ENCODE measurements around the gene HS6ST1. TPM values are rescaled to one million over a fixed set of nuclear protein-coding genes. Genes with fewer than 3 reads are reported as not detected.
"Not testable (repeated sequence)": the region's sequence is repeated elsewhere in the genome, so short reads cannot be mapped to it uniquely, and the experiment has no call there.

The HS6ST1 gene
- total RNA-seq, 1 donor from 2014 or later = 85.5 TPM

DNA sequence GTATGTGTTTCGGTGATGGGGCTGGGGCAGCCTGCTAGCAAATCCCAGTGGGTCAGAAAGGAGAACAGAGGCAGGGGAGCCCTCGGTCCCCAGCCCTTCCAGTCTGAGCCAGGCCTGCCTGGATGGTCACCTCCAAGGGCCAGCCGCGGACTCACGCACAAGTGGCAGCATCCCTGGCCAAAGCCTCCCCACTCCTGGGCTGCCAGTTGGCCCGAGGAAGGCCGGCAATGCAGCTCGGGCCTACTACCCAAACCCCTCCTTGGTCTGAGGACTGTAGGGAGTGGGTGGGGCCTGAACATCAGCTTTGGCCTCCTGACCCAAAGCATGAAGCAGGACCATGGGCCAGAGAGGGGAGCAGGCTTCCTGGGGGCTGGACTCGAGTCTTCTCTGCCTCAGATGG lies 51.5 kb downstream of the HS6ST1 start:
- DNase-seq = not testable (repeated sequence)

DNA sequence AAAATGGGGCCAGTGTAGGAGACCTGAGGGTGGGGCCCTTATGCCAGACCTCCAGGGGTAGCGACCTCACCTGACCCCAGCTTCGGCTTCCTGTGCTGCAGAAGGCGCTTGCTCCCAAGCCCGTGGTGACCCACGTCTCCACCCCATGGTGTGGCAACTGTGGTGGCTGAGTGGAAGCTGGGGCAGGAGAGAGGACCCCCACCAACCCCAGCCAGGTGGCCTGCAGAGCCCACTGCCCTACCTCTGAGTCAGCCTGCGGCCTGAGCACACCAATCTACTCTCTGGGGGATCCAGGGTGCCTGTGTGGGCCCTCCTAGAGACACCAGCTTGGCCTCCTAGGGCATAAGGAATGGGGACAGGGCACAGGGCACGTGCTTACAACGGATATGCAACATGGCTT lies 52.2 kb downstream of the HS6ST1 start:
- not testable (repeated sequence) for DNase-seq

DNA sequence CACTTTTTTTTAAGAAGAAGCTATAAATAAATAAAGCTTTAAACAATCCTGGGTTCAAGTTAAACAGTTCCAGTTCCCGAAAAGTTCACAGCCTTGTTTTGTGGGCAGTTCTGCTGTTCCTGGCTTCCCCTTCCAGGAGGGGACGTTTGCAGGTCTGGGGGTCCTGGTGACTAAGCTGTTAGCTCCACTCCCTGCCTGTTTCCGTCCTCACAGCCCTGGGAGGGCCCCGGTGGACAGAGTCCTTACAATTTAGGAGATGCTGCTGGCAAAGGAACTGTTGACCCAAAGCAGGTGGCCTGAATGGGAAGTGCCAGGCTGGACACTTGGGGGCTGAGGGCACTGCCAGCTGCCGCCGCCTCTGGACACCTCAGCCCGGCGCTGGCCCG lies 53.1 kb downstream of the HS6ST1 start:
- not testable (repeated sequence) for DNase-seq

DNA sequence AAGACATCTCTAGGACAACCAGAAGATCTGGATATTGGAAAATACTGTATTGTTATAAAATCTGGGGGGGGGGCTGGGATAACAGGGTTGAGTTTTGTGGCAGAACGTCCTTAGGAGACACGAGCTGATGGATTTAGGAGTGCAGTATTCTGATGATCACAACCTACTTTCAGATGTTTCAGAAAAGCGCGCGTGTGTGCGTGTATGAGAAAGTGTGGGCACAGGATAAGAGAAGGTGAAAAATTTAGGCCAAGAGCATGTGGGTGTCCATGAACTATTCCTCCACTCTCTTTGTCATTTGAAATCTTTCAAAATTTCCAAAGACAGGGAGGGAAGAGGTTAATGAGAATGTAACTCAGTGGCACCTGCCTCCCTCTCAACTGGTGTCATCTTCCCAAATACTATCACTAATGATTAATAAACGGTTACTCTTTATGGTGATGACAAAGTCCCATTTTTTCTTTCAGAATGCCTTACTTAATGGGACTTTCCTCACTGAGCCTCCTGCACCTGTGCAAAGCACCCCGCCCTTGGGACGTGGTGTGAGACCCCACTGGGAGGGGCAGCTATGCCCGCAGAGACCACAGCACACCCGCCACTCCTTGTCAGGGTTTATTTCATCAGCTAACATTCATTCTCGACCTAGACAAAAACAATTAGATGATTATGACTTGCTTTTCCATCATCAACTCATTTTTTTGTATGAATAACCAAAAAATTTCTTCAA lies 53.6 kb downstream of the HS6ST1 start:
- DNase-seq = no peak

DNA sequence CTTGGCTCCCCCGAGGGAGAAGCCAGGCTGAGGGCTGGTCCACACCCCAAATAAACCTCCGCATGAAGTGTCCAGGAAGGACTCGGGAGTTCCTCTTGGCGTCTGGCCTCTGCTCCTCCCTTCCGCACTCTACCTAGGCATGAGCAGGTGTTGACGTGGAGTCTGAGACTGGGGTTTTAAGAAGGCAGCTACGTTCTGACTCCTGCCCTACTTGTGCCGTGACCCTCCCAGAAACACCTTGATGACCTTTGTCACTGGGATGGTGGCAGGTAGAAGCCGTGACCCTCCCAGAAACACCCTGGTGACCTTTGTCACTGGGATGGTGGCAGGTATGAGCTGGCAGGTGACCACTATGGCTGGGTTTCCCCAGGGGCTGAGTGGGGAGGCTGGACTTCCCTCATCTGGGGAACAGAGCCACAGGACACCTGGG lies 54.8 kb downstream of the HS6ST1 start:
- DNase-seq = no peak

DNA sequence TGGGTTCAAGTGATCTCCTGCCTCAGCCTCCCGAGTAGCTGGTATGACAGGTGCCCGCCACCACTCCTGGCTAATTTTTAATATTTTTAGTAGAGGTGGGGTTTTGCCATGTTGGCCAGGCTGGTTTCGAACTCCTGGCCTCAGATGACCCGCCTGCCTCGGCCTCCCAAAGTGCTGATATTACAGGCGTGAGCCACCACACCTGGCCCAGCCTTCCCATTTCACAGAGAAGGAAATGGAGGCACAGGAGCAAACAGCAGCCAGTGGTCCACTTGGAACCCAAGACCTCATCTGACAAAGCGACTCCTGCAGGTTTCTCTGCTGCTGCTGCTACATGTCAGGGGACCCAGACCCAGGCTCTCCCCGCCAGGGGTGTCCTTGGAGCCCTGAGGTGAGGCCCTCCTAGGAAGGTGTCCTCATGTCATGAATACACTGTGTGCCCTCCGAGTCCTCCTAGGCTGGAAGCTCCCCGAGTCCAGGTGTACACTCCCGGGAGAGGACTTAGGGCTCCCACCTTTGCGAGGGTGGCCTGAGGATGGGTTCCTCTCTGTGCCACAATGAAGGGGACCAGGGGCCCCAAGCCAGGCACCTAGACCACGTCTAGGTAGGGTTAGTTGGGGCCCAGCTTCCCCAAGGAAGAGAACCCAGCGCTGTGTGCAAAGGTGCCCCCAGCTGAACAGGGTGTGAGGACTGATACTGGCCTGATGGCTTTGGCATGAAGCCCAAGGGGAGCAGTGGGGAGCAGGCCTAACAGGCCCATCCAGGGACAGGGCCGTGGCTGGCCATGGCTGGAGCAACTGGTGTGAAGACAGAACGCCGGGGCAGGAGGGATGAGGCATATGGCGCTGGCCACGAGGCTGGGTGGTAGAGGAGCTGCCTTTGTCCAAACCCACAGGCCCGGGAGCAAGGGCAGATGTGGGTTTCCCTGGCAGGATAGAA lies 56.1 kb downstream of the HS6ST1 start:
- no peak for DNase-seq

DNA sequence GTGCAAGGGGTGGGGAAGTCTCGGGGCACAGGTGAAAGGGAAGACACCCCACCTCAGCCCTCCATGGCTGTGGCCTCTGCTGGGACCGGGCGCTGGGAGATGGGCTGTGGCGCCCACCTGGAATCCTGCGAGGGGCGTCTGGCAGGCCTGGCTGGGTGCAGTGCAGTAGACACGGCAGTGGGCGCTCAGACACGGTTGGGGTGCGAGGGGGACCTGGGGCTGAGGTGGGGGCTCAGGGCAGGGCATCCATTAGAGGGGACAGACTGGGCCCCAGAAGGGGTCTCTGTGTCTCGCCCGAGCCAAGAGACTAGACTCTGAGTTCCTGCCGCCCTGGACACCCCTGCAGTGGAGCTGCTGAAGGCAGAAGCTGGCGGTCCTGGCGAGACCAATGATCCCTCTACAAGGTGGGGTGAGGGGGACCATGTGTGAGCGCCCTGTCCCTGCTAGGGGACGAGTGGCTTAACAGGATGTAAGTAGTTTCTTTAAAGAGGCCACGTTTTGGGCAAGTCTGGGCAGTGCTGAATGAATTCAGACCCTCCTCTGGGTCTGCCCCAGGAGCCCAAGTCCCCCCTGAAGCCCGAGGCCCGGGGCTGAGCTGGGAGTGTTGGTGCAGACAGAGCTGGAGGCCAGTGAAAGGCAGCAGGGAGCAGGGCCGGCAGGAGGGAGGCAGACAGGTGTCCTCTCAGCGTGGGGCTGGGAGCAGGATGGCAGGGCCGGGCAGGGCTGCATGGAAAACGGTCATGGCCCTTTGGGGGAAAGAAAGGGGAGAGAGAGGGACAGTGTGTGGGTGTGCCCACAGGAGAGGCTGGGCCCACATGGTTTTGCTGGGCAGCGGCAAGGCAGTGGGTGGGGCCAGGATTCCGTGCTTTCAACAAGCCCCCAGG lies 57.2 kb downstream of the HS6ST1 start:
- DNase-seq = no peak

DNA sequence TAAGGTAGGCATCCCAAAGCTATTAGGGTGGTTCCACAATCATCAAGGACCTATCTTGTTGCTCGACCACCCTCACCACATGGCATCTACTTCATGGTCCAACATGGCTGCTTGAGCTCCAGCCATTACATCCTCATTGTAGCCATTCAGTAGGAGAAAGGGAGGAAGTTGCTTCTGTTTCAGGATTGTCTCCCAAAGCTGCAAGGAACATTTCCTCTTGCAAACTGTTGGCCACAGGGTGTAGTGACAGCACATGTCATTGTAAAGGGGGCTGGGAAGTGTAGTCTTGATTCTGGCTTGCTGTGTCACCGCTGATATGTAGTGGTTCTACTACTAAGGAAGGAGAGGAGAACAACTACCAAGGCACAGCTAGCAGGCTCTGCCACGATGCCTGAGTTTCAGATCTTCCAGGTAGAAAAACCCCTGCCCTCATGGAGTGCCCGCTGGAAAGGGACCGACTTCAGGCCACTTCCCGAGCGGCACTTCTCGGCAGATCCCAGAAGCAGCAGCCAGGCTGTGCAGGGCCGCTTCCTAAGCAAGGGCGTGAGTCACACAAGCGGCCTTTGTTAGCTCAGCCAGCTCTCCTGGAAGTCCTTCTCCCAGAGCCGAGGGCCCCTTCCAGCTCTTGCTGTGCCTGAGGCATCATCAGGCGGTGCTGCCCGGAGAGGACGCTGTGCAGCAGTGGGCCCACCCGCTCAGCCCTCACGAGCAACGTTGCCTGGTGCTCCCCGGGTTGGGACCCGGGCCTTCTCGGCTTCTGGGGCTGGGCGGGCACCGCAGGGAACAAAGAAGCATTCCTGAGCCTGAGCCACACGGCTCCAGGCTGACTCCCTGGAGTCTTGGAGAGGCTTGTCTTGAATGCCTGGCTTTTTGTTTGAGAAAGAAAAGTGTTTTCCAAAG lies 58.2 kb downstream of the HS6ST1 start:
- DNase-seq = peak; percentile 52

DNA sequence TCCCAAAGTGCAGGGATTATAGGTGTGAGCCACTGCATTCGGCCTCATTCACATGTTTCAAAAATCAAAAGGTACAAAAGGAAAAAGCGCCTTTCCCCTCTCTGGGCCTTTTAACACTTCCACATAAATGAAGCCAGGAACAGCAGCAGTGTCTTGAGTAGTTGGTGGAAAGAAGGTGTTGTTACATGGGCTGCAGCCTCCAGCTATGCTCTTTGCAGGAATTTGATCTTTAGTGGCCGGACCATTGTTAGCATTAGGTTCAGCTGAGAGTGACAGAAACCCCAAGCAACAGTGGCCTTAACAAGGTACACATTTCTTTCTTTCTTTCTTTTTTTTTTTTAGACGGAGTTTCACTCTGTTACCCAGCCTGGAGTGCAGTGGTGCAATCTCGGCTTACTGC lies 59.1 kb downstream of the HS6ST1 start:
- no peak for DNase-seq

DNA sequence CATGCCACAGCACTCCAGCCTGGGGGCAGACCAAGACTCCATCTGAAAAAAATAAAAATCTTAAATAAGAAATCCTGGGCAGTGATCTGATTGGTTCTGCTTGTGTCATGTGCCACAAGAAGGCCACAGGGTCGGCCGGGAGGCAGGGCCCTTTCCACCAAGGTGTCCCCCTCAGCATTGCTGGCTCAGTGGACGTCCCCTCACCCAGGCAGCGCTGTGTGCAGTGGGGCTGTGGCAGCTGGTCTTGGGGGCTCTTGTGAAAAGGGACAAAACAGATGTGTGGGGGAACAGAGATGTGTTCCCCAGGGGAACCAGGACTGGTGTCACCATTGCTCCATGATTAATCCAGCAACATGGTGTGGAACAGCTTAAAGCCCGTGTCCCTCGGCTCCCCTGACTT lies 60.5 kb downstream of the HS6ST1 start:
- no peak for DNase-seq

DNA sequence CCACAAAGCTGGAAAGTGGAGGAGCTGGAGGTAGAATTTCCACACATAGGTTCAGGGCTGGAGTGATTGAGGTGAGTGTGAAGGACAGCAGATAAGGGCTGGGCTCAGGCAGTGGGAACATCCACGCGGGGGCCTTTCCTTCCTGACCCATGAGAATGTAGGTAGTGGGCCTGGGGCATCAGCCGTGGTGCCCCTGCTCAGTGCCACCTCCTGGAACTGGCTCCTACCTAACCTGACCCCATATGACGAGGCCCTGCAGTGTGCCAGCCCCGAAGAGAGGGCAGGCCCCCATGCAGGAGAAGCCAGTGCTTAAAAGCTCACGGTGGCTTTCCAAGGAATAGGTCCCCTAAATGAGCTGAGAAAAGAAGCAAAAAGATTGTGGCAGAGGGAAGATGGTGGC lies 66.2 kb downstream of the HS6ST1 start:
- no peak for DNase-seq

DNA sequence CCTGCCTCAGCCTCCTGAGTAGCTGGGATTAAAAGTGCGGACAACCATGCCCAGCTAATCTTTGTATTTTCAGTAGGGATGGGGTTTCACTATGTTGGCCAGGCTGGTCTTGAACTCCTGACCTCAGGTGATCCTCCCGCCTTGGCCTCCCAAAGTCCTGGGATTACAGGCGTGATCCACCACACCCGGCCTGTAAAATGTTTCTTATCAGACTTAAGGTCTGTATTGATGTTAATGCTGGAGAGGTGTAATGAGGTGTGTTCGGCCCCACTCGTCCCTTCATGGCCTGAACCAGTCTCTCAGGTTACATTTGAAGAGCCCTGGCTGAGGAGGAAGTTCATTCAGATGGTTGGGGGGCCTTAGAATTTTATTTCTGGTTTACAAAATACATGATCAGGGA lies 66.6 kb downstream of the HS6ST1 start:
- not testable (repeated sequence) for DNase-seq

DNA sequence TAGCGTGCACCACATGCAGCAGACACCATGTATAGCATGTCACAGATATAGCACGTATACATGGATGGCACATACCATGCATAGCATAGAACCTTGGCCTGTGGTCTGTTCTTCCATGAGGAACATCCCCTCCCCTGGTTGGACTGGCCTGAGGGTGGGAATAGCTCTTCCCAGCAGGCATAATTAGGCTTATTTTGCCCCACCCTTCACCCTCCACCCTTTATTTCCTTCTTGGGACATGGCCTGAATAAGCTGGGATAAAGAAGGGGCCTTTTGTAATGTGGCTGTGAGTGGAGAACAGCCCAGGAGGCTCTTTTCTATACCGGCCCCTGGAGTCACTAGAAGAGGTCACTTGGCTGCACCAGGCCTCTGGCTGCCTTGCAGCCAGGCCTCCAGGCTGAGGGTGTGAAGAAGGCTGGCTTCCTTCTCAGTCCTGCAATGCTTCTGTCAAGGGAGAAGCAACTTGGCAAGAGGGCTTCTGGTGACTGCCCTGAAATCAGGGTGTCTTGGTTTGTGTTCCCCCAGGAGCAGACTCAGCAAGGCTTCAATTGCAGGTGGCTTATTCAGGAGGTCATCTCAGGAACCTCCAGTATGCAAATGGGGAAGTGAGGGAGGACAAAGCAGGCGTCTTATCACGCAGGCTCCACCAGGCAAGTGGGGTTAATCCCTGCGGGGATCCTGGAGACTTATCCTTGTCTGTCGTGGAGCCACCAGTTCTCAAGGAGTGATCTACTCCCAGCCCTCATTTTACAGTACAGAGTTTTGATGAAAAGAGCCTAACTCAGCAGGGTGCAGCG lies 68.2 kb downstream of the HS6ST1 start:
- no peak for DNase-seq

DNA sequence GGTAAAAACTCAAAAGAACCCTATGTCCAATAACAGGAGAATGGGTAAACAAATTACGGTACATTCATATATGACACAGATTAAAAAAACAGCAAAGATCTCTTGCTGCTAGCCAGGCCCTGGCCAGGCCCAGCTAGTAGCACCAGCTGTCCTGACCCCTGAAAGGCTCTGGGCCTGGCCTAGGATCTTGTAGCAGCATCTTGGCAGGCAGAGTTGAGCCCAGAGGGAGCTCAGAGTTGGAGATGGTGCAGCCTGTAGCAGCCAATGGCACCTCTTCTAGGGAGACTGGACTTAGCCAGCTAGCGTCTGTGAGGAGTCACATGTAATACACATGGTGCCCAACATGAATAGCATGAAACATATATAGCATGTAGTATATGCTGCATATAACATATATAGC lies 69.1 kb downstream of the HS6ST1 start:
- no peak for DNase-seq

DNA sequence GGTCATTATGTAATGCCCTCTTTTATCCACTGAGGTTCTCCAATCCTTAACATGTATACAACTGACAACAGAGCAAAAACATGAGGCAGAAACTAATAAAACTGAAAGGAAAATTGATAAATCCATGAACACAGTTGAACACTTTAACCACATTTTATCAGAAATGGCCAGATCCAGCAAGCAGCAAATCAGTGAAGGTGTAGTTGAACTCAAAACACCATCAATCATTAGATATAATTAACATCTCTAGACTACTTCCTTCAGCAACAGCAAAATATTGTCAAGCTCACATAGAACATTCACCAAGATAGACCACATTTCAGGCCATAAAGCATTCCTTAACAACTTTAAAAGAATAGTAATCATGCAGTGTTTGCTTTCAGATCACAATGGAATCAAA lies 72.9 kb downstream of the HS6ST1 start:
- no peak for DNase-seq

DNA sequence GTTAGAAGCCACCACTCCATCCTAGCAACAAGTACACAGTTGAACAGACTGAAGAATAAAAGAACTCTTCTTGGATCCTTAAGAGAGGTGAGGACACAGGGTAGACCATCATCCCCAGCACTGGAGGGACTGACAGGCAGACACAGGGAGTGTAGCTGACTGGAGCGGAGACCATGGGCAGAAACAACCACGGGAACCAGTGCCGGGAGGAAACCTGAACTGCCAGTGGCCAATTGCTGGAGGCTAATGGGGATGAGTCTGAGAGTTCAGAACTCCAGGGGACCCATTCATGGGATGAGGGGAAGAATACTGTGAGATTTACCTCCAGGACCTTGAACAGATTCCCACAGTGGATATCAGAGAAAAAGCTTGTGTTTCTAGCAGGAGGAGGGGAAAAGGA lies 76.8 kb downstream of the HS6ST1 start:
- no peak for DNase-seq

DNA sequence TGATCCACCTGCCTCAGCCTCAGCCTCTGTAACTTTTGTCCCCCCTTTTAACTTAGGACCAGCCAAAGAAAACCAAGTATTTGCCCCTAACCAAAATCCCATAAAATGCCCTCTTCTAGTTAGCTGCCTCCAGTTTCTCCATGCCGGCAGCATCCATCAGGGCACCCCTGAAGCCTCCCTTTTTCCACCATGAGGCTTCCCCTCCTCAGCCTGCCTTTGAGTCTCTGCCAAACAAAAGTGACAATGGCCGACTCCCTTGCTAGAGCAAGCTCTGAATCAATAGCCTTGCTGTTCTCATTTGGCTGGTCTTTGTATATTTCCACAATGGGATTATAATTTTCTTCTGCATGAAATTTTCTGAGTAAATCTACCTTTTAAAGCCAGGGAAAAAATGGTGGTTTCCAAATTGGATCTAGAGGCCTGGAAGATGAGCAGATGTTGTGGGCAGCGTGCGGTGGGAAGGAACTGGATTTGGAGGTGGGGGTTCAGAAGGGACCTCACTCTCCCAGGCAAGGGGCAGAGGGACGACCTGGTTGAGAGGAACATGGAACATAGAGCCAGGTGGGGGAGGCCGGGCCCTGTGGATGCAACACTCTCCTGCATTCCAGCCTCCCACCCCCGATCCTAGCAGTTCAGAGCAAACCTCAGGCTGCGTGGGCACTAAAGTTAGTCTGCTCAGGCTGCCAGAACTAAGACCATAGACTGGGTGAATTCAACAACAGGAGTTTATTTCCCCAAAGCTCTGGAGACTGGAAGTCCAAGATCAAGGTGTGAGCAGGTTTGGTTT lies 80.6 kb downstream of the HS6ST1 start:
- peak; percentile 22 for DNase-seq

DNA sequence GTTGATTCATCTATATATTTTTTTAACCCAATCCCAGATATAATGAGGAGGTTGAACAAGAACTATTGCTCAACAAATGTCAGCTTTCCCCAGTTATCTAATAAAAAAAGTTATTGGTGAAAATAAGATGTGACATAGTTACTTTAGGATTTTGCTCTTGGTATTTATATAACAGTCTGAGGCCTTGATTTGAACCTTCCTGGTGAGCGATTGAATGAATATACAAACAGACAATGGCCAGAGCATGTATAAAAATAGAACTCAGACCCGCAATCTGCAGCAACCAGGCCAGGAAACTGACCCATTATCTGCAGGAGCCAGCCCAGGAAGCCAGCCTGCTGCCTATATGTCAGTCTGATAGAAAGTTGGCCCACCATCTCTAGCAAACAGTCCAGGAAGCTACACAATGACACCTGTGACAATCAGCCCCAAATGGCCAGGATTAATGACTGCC lies 81.6 kb downstream of the HS6ST1 start:
- no peak for DNase-seq

DNA sequence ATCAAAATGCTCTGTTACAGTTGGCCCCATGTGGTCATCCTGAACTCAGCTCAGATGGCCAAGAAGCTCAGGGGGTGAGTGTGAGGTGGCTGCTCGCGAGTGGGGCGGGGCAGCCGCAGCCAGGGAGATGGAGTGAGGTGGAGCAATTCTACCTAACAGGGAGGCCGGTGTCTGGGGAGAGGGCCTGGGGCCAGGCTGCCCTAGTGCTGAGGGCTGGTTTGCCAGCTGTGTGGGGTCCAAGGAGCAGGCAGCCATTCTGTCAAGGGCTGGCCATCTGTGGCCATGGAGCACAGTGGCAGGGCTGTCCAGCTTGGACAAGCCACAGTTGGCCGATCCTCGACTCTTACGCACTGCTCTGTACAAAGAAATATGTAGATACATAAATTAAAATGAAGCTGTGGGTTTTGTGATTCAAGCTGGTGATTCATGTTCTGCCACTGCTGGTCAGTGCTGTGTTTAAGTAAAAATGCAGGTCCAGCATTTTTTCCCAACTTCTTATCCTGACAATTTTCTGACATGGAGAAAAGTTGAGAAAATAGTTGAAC lies 82.1 kb downstream of the HS6ST1 start:
- DNase-seq = no peak

All from occipital lobe (tissue), 2 donors.